ENCODE results near the gene PYGB.

- no peak for TF ChIP-seq EZH2 (IDR thresholded peaks at IDR 0.05; ENCODE audit: borderline replicate concordance)
- TF ChIP-seq CTCF (IDR thresholded peaks at IDR 0.05; ENCODE audit: poor library complexity) = no peak
- TF ChIP-seq EZH2phosphoT487 (IDR thresholded peaks at IDR 0.05; ENCODE audit: low read depth, severe bottlenecking, unreplicated experiment) = no peak
Measured at GRCh38 chr20:25292176-25292891, 44.4 kb downstream of the PYGB start.

All from hepatocyte (in vitro differentiated cells).